Thymus (tissue), 11 donors: Measurements from ENCODE around the gene PIGU. TPM values are rescaled to one million over a fixed set of nuclear protein-coding genes. Genes with fewer than 3 reads are reported as not detected.
A peak's percentile ranks its signal among the peaks of the same experiment; 100 is the strongest.

ENCODE experiments used
- DNase-seq, 9 donors: peaks; one replicate each; pipeline ENCODE4 v3.0.0-alpha.2; 2013; ENCODE audit warnings: low spot score in 9 of 9, low read depth in 6 of 9, missing footprints in 1 of 9
- H3K27ac ChIP-seq, 2 donors: one replicate each; pipeline ENCODE4 v1.5.1; 2013; ENCODE audit warnings: control low read depth in 1 of 2, low read depth in 1 of 2, low read length in 1 of 2, mild to moderate bottlenecking in 1 of 2, moderate library complexity in 1 of 2
- H3K27me3 ChIP-seq, 2 donors: one replicate each; pipeline ENCODE4 v1.5.1; 2013; ENCODE audit warnings: low read length in 1 of 2; ENCODE audit not compliant: control insufficient read depth in 2 of 2, insufficient read depth in 1 of 2
- H3K36me3 ChIP-seq, 2 donors: one replicate each; pipeline ENCODE4 v1.5.1; 2013; ENCODE audit warnings: low read length in 1 of 2, mild to moderate bottlenecking in 1 of 2, moderate library complexity in 1 of 2; ENCODE audit not compliant: control insufficient read depth in 2 of 2, insufficient read depth in 2 of 2
- H3K4me1 ChIP-seq, 2 donors: one replicate each; pipeline ENCODE4 v1.5.1; 2013; ENCODE audit warnings: low read length in 2 of 2; ENCODE audit not compliant: control insufficient read depth in 2 of 2, insufficient read depth in 2 of 2
- H3K4me3 ChIP-seq, 2 donors: one replicate each; pipeline ENCODE4 v1.5.1; 2013; ENCODE audit warnings: low read length in 2 of 2, control low read depth in 1 of 2, mild to moderate bottlenecking in 1 of 2
- H3K9me3 ChIP-seq, 2 donors: one replicate each; pipeline ENCODE4 v1.5.1; 2013; ENCODE audit warnings: low read length in 1 of 2, mild to moderate bottlenecking in 1 of 2; ENCODE audit not compliant: control insufficient read depth in 2 of 2, insufficient read depth in 1 of 2
- WGBS: extraction: QIAGEN DNeasy Blood & Tissue Kit; methylation state at CpG from one replicate; pipeline ENCODE4 v1.1.7; 2013; 5-methylcytosine and 5-hydroxymethylcytosine counted together
- polyA plus RNA-seq: library from polyadenylated mRNA; stranded (reverse); fragments of 200-250 nt; gene quantifications from one replicate; pipeline ENCODE4 v1.2.3, GENCODE V29; 2013
- total RNA-seq: library from RNA; stranded (reverse); fragments of 120-200 nt; gene quantifications from one replicate; pipeline ENCODE4 v1.2.4, GENCODE V29; 2013
- donor health status: healthy.

The PIGU gene
- total and polyA plus RNA-seq, 2 donors = 10.0 to 15.5 TPM

GRCh38 chr20:34709044-34709830 is 32.3 kb upstream of the PIGU start:
- Histone ChIP-seq H3K27ac (peak overlapping the region in 1 of 2 donors; percentile 75), H3K36me3 (peaks cover 3 to 6% of the 10 kb centered on the region in 2 donors), H3K9me3 (no peaks in the 10 kb centered on the region), H3K4me1 (peaks cover 6 to 25% of the 10 kb centered on the region in 2 donors), H3K27me3 (peaks cover 5 to 69% of the 10 kb centered on the region in 2 donors), H3K4me3 (peak overlapping the region; percentile 60 to 77)
- under 1% methylated on average over 64 of the region's 64 CpGs for WGBS
- DNase-seq = peak in 6 of 9 donors; percentile 55 to 75 (median 64)

- no peaks in the 10 kb centered on the region for H3K9me3 ChIP-seq
- peak overlapping the region; percentile 60 to 77 for H3K4me3 ChIP-seq
- H3K27ac ChIP-seq = no peak overlapping the region
- H3K4me1 ChIP-seq = peaks cover 6 to 28% of the 10 kb centered on the region in 2 donors
- peak in 5 of 9 donors; percentile 27 to 66 (median 51) for DNase-seq
- 4% methylated on average over 22 of the region's 22 CpGs for WGBS
- H3K36me3 ChIP-seq = peaks cover 0 to 3% of the 10 kb centered on the region in 2 donors
- H3K27me3 ChIP-seq = peaks cover 5 to 73% of the 10 kb centered on the region in 2 donors
Measured at GRCh38 chr20:34708621-34709043, 31.7 kb upstream of the PIGU start.

- Histone ChIP-seq H3K27me3 (peaks cover 5 to 86% of the 10 kb centered on the region in 2 donors), H3K9me3 (no peaks in the 10 kb centered on the region), H3K27ac (no peak overlapping the region), H3K4me3 (no peak overlapping the region), H3K36me3 (no peaks in the 10 kb centered on the region), H3K4me1 (peaks cover 11 to 35% of the 10 kb centered on the region in 2 donors)
- no peak for DNase-seq
- 95% methylated on average over 3 of the region's 3 CpGs for WGBS
Measured at GRCh38 chr20:34706912-34707784, 30.3 kb upstream of the PIGU start.

GRCh38 chr20:34706302-34706875 is 29.5 kb upstream of the PIGU start:
- DNase-seq = no peak
- 98% methylated on average over 1 of the region's 1 CpG for WGBS
- Histone ChIP-seq H3K27ac (no peak overlapping the region), H3K4me3 (no peak overlapping the region), H3K4me1 (peaks cover 11 to 35% of the 10 kb centered on the region in 2 donors), H3K36me3 (no peaks in the 10 kb centered on the region), H3K27me3 (peaks cover 5 to 87% of the 10 kb centered on the region in 2 donors), H3K9me3 (no peaks in the 10 kb centered on the region)

- 80% methylated on average over 6 of the region's 6 CpGs for WGBS
- no peak overlapping the region for H3K4me3 ChIP-seq
- H3K4me1 ChIP-seq = peaks cover 11 to 35% of the 10 kb centered on the region in 2 donors
- no peaks in the 10 kb centered on the region for H3K36me3 ChIP-seq
- H3K27me3 ChIP-seq = peaks cover 4 to 79% of the 10 kb centered on the region in 2 donors
- no peak for DNase-seq
- no peak overlapping the region for H3K27ac ChIP-seq
- no peaks in the 10 kb centered on the region for H3K9me3 ChIP-seq
Measured at GRCh38 chr20:34705397-34706301, 28.8 kb upstream of the PIGU start.

GRCh38 chr20:34705008-34705396 is 28.1 kb upstream of the PIGU start:
- DNase-seq = no peak
- Histone ChIP-seq H3K4me3 (peak overlapping the region; percentile 71 to 76), H3K9me3 (no peaks in the 10 kb centered on the region), H3K27ac (no peak overlapping the region), H3K27me3 (peaks cover 3 to 73% of the 10 kb centered on the region in 2 donors), H3K4me1 (peaks cover 7 to 29% of the 10 kb centered on the region in 2 donors), H3K36me3 (no peaks in the 10 kb centered on the region)
- 84% methylated on average over 5 of the region's 5 CpGs for WGBS

GRCh38 chr20:34704177-34705007 is 27.5 kb upstream of the PIGU start, which contains the start of gene TP53INP2:
TSS of gene TP53INP2 (plus strand) at chr20:34704344. CDS start at chr20:34708740, 4,396 bp downstream.
- Histone ChIP-seq H3K27ac (peak within 1 kb of the TSS; percentile 17 to 92), H3K36me3 (no peaks in the 10 kb centered on the region), H3K27me3 (peaks cover 3 to 68% of the 10 kb centered on the region in 2 donors), H3K4me3 (peak within 1 kb of the TSS; percentile 71 to 76), H3K4me1 (peaks cover 5 to 24% of the 10 kb centered on the region in 2 donors), H3K9me3 (no peaks in the 10 kb centered on the region)
- WGBS = 2% methylated on average over 82 of the region's 82 CpGs
- DNase-seq = peak in 8 of 9 donors; percentile 62 to 88 (median 72)
